Spleen (tissue), 11 donors: Measurements from ENCODE around the gene UBASH3A. TPM values are rescaled to one million over a fixed set of nuclear protein-coding genes. Genes with fewer than 3 reads are reported as not detected.

Experiments used
- DNase-seq: peaks from one replicate; pipeline ENCODE4 v3.0.0-alpha.2; 2020
- H3K27ac ChIP-seq, 8 donors: fragments of 200-600 bp; sonication (generic) in 7 of 8; 1 replicate in 4 of 8; 2 replicates in 4 of 8; pipeline versions ENCODE4 v1.5.0 to v1.8.0; 2016 to 2021; ENCODE audit warnings: inconsistent platforms in 4 of 8, mild to moderate bottlenecking in 4 of 8, moderate library complexity in 1 of 8
- H3K27me3 ChIP-seq, 7 donors: fragments of 200-600 bp; sonication (generic) in 6 of 7; replicated peaks in 1 of 7; 1 replicate in 4 of 7; 2 replicates in 3 of 7; pipeline versions ENCODE4 v1.5.0 to v1.8.0; 2016 to 2021; ENCODE audit warnings: inconsistent platforms in 3 of 7, mild to moderate bottlenecking in 1 of 7
- H3K36me3 ChIP-seq, 6 donors: fragments of 200-600 bp; sonication (generic) in 5 of 6; 1 replicate in 4 of 6; 2 replicates in 2 of 6; pipeline versions ENCODE4 v1.5.0 to v1.8.0; 2016 to 2021; ENCODE audit warnings: inconsistent platforms in 2 of 6
- H3K4me1 ChIP-seq, 6 donors: fragments of 200-600 bp; sonication (generic) in 5 of 6; 1 replicate in 3 of 6; 2 replicates in 3 of 6; pipeline versions ENCODE4 v1.5.0 to v1.8.0; 2016 to 2021; ENCODE audit warnings: inconsistent platforms in 3 of 6
- H3K4me3 ChIP-seq, 8 donors: fragments of 200-600 bp; sonication (generic) in 7 of 8; 1 replicate in 4 of 8; 2 replicates in 4 of 8; pipeline versions ENCODE4 v1.5.0 to v1.8.0; 2016 to 2021; ENCODE audit warnings: inconsistent platforms in 4 of 8, mild to moderate bottlenecking in 4 of 8, moderate library complexity in 2 of 8
- H3K9me3 ChIP-seq, 8 donors: fragments of 200-600 bp; sonication (generic) in 7 of 8; 1 replicate in 4 of 8; 2 replicates in 4 of 8; pipeline versions ENCODE4 v1.5.0 to v1.8.0; 2016 to 2021; ENCODE audit warnings: inconsistent platforms in 4 of 8
- POLR2A ChIP-seq, 3 donors: fragments of 450-650 bp; IDR thresholded peaks; one replicate each; pipeline ENCODE4 v1.5.1; 2017; ENCODE audit warnings: antibody characterized with exemption in 3 of 3, mild to moderate bottlenecking in 1 of 3
- POLR2AphosphoS5 ChIP-seq, 3 donors: sonication (generic); formaldehyde crosslinking; IDR thresholded peaks; one replicate each; pipeline ENCODE4 v1.5.1; 2017; ENCODE audit warnings: antibody characterized with exemption in 3 of 3
- whole genome bisulfite sequencing, 5 donors: extraction: QIAGEN DNeasy Blood & Tissue Kit in 3 of 5; methylation state at CpG; one replicate each; pipeline versions ENCODE4 v1.1.5 to v1.1.7; 2013 to 2018; 5-methylcytosine and 5-hydroxymethylcytosine counted together
- intact Hi-C: fragments of 100-400 bp; cut with DNase I; formaldehyde crosslinking; loops from one replicate; pipeline ENCODE4 v1.15.0; 2023; ENCODE audit warnings: low total_unique reads
- polyA plus RNA-seq, 3 donors: library from polyadenylated mRNA; stranded (reverse); fragments of 200-250 nt; gene quantifications; one replicate each; pipeline ENCODE4 v1.2.1, GENCODE V29; 2013
- total RNA-seq, 7 donors: library from RNA; depleted of rRNA in 3 of 7; stranded (reverse); fragments of >200 nt in 3 of 7; fragmentation: NEBNext Ultra II Directional in 4 of 7; extraction: Animal tissue kit (Norgen Biotek cat#: 25700) in 4 of 7; gene quantifications; one replicate each; pipeline versions ENCODE4 v1.1.0 to v1.2.1, GENCODE V29; 2016 to 2021
- TF ChIP-seq, protein P1 (sequence below), 11 experiments: fragments of 200-600 bp in 7 of 11; fragments of 450-650 bp in 4 of 11; sonication (generic) in 4 of 11; IDR thresholded peaks in 8 of 11; conservative IDR thresholded peaks in 3 of 11; 1 replicate in 7 of 11; 2 replicates in 4 of 11; pipeline versions ENCODE4 v1.4.0 to v1.8.0; 2016 to 2021; ENCODE audit warnings: antibody characterized with exemption in 11 of 11, inconsistent platforms in 4 of 11, mild to moderate bottlenecking in 1 of 11
- donor health status: healthy with polysubstance abuse.
- donor health status: DM: no; HTN: no; CAD: no; lungs with moderate emphysema.
- donor health status: DM: no; HTN: no; CAD: no.
- donor health status: Bipolar disorder and iron deficiency.
- donor health status: healthy.
- donor health status: DM: no; HTN: no; CAD: no.
- donor health status: DM: yes; HTN: yes; CAD: no.

UBASH3A gene
- total and polyA plus RNA-seq, 10 donors, result 2.6 to 16.3 (median 10.2) TPM

DNA sequence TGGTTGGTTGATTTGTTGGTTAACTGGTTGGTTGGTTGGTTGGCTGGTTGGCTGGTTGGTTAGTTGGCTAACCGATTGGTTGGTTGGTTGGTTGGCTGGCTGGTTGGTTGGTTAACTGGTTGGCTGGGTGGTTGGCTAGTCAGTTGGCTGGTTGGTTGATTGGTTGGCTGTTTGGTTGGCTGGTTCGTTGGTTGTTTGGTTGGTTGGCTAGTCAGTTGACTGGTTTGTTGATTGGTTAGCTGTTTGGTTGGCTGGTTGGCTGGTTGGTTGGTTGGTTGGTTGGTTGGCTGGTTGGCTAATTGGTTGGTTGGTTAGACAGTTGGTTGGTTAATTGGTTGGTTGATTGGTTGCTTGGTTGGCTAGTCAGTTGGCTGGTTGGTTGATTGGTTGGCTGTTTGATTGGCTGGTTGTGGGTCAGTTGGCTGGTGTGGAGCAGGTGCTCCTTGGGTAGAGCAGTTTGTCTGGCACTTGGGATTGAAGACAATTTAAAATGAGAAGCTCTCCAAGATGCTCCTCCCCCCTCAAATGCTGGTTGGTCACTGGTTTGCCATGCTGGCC lies 85.4 kb downstream of the UBASH3A start:
- 63 to 94% (median 79%) methylated on average over 2 of the region's 2 CpGs for WGBS, 5 donors
- H3K36me3 ChIP-seq, result no peaks in the 10 kb centered on the region
- no peak for DNase-seq
- H3K4me1 ChIP-seq, result peaks cover 0 to 5% (median 0%) of the 10 kb centered on the region in 6 donors
- peaks cover 0 to 38% (median 0%) of the 10 kb centered on the region in 7 donors for H3K27me3 ChIP-seq
- TF ChIP-seq, protein P1, sequence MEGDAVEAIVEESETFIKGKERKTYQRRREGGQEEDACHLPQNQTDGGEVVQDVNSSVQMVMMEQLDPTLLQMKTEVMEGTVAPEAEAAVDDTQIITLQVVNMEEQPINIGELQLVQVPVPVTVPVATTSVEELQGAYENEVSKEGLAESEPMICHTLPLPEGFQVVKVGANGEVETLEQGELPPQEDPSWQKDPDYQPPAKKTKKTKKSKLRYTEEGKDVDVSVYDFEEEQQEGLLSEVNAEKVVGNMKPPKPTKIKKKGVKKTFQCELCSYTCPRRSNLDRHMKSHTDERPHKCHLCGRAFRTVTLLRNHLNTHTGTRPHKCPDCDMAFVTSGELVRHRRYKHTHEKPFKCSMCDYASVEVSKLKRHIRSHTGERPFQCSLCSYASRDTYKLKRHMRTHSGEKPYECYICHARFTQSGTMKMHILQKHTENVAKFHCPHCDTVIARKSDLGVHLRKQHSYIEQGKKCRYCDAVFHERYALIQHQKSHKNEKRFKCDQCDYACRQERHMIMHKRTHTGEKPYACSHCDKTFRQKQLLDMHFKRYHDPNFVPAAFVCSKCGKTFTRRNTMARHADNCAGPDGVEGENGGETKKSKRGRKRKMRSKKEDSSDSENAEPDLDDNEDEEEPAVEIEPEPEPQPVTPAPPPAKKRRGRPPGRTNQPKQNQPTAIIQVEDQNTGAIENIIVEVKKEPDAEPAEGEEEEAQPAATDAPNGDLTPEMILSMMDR (IDR thresholded peaks at IDR 0.05 in 8 of 11, conservative IDR thresholded peaks at IDR 0.05 in 3 of 11), result no peak
- TF ChIP-seq POLR2AphosphoS5 (IDR thresholded peaks at IDR 0.05) (no peak), POLR2A (IDR thresholded peaks at IDR 0.05) (no peak)
- intact Hi-C loops, result no loop called here
- no peak overlapping the region for H3K27ac ChIP-seq
- H3K9me3 ChIP-seq, result no peaks in the 10 kb centered on the region
- no peak overlapping the region for H3K4me3 ChIP-seq

DNA sequence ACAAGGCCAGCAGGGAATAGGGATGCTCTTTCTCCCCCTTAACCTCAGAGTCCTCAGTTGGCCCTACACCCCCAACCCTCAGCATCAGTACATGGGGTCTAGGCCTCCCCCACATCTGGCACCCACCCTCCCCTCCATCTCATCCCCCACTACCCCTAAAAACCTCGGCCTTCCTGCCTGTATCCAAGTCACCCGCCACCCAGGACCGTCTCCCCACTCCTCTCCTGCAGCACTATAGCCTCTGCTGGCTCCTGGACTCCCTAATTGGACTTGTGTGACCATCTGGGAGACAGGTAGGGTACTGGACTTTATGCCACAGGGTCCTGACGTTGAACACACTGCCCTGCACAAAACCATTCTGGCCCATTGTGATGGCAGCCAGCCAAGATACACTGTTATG lies 86.3 kb downstream of the UBASH3A start:
- Histone ChIP-seq H3K36me3 (no peaks in the 10 kb centered on the region), H3K4me3 (no peak overlapping the region), H3K27ac (no peak overlapping the region), H3K9me3 (no peaks in the 10 kb centered on the region), H3K4me1 (peaks cover 0 to 6% (median 0%) of the 10 kb centered on the region in 6 donors), H3K27me3 (peaks cover 0 to 38% (median 0%) of the 10 kb centered on the region in 7 donors)
- DNase-seq, result no peak
- WGBS, 5 donors, result 74 to 95% (median 80%) methylated on average over 4 of the region's 4 CpGs
- TF ChIP-seq POLR2AphosphoS5 (IDR thresholded peaks at IDR 0.05), result no peak
- no peak for TF ChIP-seq POLR2A (IDR thresholded peaks at IDR 0.05)
- TF ChIP-seq, protein P1 (IDR thresholded peaks at IDR 0.05 in 8 of 11, conservative IDR thresholded peaks at IDR 0.05 in 3 of 11), result no peak
- intact Hi-C loops, result no loop called here

DNA sequence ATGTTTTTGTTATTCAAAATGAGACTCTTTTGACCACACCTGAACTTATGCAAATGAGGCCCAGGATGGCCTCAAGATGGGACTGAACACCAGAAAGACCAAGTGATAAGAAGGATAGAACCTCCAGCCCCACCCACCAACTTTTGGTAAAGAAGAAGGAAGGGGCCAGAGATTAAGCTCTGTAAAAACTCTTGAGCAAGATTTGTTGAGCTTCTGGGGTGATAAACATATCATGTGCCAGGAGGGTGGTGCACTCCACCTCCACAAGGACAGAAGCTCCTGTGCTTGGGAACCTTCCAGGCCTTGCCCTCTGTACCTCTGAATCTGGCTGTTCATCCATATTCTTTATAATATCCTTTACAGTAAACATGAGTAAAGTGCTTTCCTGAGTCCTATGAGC lies 87.0 kb downstream of the UBASH3A start:
- intact Hi-C loops, result no loop called here
- no peak for DNase-seq
- no peaks in the 10 kb centered on the region for H3K9me3 ChIP-seq
- peaks cover 0 to 13% (median 4%) of the 10 kb centered on the region in 6 donors for H3K4me1 ChIP-seq
- no peaks in the 10 kb centered on the region for H3K36me3 ChIP-seq
- no peak overlapping the region for H3K4me3 ChIP-seq
- H3K27ac ChIP-seq, result no peak overlapping the region
- peaks cover 0 to 32% (median 0%) of the 10 kb centered on the region in 7 donors for H3K27me3 ChIP-seq
- TF ChIP-seq POLR2A (IDR thresholded peaks at IDR 0.05) (no peak), POLR2AphosphoS5 (IDR thresholded peaks at IDR 0.05) (no peak)
- TF ChIP-seq, protein P1 (IDR thresholded peaks at IDR 0.05 in 8 of 11, conservative IDR thresholded peaks at IDR 0.05 in 3 of 11), result no peak

DNA sequence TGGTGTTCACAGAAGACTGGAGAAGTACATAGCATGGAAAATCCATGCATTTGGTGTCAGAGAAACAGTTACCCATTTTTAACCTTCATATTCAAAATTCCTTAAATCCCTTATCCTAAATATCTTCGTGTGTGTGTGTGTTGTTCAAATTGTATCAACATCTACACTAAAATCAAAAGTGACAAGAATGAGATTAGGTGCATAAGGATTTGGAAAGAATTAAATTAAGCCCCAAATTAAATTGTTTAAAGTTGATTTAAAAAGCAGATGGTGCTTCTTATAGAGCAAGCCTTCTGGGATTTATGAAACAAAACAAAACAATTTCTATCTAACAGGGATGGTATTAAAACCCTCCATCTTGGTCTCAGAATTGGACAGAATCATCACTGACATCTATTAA lies 87.6 kb downstream of the UBASH3A start:
- no peak overlapping the region for H3K4me3 ChIP-seq
- H3K36me3 ChIP-seq, result no peaks in the 10 kb centered on the region
- peaks cover 0 to 27% (median 0%) of the 10 kb centered on the region in 7 donors for H3K27me3 ChIP-seq
- intact Hi-C loops, result no loop called here
- H3K9me3 ChIP-seq, result no peaks in the 10 kb centered on the region
- DNase-seq, result no peak
- WGBS, 5 donors, result 73 to 92% (median 74%) methylated on average over 1 of the region's 1 CpG
- peaks cover 0 to 16% (median 8%) of the 10 kb centered on the region in 6 donors for H3K4me1 ChIP-seq
- TF ChIP-seq POLR2A (IDR thresholded peaks at IDR 0.05) (no peak), POLR2AphosphoS5 (IDR thresholded peaks at IDR 0.05) (no peak)
- TF ChIP-seq, protein P1 (IDR thresholded peaks at IDR 0.05 in 8 of 11, conservative IDR thresholded peaks at IDR 0.05 in 3 of 11), result no peak
- H3K27ac ChIP-seq, result no peak overlapping the region
